NCI-H1105 (cell line): Measurements from ENCODE around the gene CCT6A.
"Not testable (repeated sequence)": the region's sequence is repeated elsewhere in the genome, so short reads cannot be mapped to it uniquely, and the experiment has no call there.

ENCODE experiments used
- DNase-seq: peaks from one replicate; lab custom pipeline; 2025; lab: John Stamatoyannopoulos, UW

CCT6A gene

GRCh38 chr7:56051339-56052191 lies at the start of gene CCT6A, which contains the start of gene PSPH:
Gene CCT6A, plus strand, starts transcription at chr7:56051765. Its CDS starts 84 bp downstream, at chr7:56051849.
Gene PSPH, minus strand, starts transcription at chr7:56051444. Its CDS starts 30,232 bp downstream, at chr7:56021212.
- peak; percentile 98 for DNase-seq

GRCh38 chr7:56003749-56004148 lies 47.8 kb upstream of the CCT6A start:
- no peak for DNase-seq

- no peak for DNase-seq
These were observed 44.4 kb upstream of the CCT6A start for GRCh38 chr7:56007167-56007652.

GRCh38 chr7:56007891-56008290 lies 43.7 kb upstream of the CCT6A start:
- DNase-seq, result no peak

GRCh38 chr7:56009695-56010094 lies 41.9 kb upstream of the CCT6A start:
- DNase-seq, result peak; percentile 82

GRCh38 chr7:56017015-56017414 lies 34.5 kb upstream of the CCT6A start:
- not testable (repeated sequence) for DNase-seq

- no peak for DNase-seq
These were observed 32.1 kb upstream of the CCT6A start for GRCh38 chr7:56019501-56019900.

GRCh38 chr7:56023500-56023899 lies 28.1 kb upstream of the CCT6A start:
- no peak for DNase-seq

GRCh38 chr7:56026538-56026937 lies 25.0 kb upstream of the CCT6A start:
- peak; percentile 62 for DNase-seq

GRCh38 chr7:56028942-56029630 lies 22.5 kb upstream of the CCT6A start:
- DNase-seq, result no peak

- no peak for DNase-seq
These were observed 21.2 kb upstream of the CCT6A start for GRCh38 chr7:56030340-56030739.

GRCh38 chr7:56031556-56031955 lies 20.0 kb upstream of the CCT6A start:
- DNase-seq, result not testable (repeated sequence)

GRCh38 chr7:56032578-56032977 lies 19.0 kb upstream of the CCT6A start:
- not testable (repeated sequence) for DNase-seq

GRCh38 chr7:56033671-56034432 lies 17.7 kb upstream of the CCT6A start:
- peak; percentile 85 for DNase-seq

GRCh38 chr7:56040730-56041129 lies 10.8 kb upstream of the CCT6A start:
- no peak for DNase-seq

GRCh38 chr7:56045758-56046157 lies 5.8 kb upstream of the CCT6A start:
- DNase-seq, result not testable (repeated sequence)

GRCh38 chr7:56046721-56047445 lies 4.7 kb upstream of the CCT6A start:
- no peak for DNase-seq

- DNase-seq, result not testable (repeated sequence)
These were observed 4.0 kb upstream of the CCT6A start for GRCh38 chr7:56047446-56048116.

- DNase-seq, result no peak
These were observed 3.3 kb upstream of the CCT6A start for GRCh38 chr7:56048245-56048644.

- DNase-seq, result peak; percentile 49
These were observed 2.8 kb upstream of the CCT6A start for GRCh38 chr7:56048763-56049162.

- no peak for DNase-seq
These were observed 569 bp upstream of the CCT6A start for GRCh38 chr7:56051053-56051338.
